Activated effector memory CD4-positive, alpha-beta T cell treated with anti-CD3 and anti-CD28 coated beads, Interleukin-2, amount 50 U/mL, for 16 hours (primary cell): Measurements from ENCODE around the gene ALPP.
A peak's percentile ranks its signal among the peaks of the same experiment; 100 is the strongest.
"Not testable (repeated sequence)": the region's sequence is repeated elsewhere in the genome, so short reads cannot be mapped to it uniquely, and the experiment has no call there.

ENCODE experiments used
- DNase-seq: peaks from one replicate; pipeline ENCODE4 v3.0.0-alpha.2; 2020

ALPP gene

DNA sequence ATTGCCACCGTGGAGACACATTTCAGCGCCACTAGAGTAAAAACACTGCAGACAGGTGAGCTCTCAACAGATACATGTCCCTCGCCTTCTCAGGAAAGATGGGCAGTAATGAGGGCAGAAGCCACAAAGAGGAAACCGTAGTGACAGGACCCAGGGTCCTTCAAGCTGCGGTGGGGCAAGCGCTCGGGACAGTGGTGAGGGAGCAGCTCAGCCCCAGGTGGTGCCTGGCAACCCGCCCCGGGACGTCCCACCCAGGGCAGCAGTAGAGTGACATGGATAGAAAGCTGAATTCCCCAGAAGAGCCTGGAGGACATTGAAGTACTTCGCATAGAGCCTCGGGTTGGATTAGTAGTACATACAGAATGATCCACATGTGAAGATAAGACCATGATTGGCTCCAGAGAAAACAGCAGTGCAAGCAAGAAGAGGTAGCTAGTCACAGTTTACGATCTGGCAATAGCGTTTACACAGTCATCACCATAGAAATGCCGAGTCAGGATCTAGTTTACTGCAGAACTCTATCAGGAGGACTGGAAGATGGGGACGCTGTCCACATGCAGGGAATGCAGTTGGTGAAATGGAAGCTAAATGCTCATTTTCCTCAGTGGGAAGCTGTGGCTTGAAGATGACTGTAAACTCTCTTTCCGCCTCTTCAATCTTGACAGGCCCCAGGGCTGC lies 37.4 kb upstream of the ALPP start:
- peak; percentile 57 for DNase-seq

DNA sequence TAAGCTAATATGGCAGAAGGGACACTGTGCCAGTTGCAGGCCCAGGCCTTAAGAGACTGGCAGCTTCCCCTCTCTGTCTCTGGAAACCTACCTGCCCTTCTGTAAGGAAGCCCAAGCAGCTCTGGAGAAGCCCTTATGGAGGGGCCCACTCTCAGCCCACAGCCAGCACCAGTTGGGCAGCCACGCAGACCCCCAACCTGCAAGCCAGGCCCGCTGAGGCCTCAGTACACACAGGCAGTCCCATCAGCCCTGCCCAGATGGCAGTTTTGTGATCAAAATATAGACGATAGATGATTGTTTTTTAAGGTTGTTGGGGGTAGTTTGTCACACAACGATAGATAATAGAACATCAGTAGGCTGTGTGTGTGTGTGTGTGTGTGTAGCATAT lies 36.8 kb upstream of the ALPP start:
- DNase-seq, result peak; percentile 10

DNA sequence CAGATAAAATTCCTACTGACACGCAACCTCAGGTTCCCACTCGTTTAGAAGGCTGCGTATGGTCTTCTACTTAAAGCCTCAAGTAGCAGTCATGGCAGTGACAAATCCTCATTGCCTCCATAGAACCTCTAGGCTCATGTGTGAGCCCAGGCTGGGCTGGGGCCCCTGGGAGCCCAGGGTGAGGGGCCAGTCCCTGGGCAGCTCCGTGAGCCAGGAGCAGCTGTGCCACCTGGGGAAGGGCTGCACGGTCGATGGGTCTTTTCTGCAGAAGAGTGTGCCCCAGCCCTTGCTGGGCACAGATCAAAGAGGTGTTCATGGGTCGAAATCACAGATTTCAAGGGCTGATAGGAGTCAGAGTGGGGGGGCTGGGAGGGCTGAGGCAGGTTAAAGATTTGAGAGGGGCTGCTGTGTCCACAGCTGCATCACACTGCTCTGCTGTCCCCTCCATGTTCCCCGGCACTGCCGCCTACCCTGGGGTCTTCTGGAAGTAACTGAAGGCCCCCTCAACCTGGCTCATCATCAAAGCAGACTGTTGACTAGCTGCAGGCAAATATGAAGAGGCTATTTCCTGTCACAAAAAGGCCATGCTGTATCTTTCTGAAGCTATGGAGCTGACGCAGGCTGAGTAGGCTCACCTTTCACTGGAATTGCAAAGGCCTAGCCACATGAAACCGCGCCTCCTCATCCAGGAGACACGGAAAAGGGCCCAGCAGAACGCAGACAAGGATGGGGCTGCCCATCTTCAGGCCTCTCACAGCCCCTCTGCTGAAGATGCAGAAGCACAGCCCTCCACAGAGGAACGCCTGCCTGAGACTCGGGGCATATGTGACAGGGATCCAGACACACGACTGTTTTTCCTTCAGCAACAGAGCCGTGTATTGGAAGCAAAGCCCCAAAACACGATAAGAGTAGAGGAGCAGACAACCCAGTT lies 35.7 kb upstream of the ALPP start:
- peak; percentile 58 for DNase-seq

- peak; percentile 30 for DNase-seq
Measured at GRCh38 chr2:232343821-232344220, 34.7 kb upstream of the ALPP start.

DNA sequence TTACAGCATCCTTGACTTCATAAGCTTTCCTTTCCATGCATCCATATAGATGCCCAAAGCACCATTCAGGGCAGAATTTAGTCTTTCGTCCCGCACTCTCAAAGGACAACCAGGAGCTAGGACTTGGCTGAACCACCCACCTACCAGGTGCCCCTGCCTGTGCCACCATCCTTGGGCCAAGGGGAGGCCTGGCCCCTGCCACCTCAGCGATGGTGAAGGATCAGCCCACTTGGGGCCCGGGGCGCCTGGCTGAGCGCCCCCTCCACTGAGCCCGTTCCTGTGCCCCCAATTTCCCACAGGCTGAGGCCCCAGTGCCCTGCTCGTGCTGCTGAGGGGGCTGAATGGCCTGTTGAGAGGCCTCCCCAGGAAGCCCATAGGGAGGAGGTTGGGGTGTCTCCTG lies 33.3 kb upstream of the ALPP start:
- DNase-seq, result peak; percentile 41

DNA sequence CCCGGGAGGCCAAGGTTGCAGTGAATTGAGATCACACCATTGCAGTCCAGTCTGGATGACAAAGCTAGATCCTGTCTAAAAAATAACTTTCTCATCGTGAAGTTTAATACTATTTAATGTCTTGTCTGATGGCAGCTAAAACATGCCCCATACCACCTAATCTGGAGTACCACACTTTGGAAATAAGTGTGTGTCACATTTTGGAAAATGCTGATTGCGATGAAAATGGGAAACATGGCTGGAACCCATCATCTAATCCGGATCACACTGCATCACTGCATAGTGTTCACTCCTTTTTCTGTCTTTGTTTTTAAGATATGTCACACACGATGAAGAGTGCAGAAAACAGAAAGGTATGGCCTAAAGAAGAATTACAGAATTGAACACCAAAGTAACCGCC lies 31.2 kb upstream of the ALPP start:
- DNase-seq, result no peak

DNA sequence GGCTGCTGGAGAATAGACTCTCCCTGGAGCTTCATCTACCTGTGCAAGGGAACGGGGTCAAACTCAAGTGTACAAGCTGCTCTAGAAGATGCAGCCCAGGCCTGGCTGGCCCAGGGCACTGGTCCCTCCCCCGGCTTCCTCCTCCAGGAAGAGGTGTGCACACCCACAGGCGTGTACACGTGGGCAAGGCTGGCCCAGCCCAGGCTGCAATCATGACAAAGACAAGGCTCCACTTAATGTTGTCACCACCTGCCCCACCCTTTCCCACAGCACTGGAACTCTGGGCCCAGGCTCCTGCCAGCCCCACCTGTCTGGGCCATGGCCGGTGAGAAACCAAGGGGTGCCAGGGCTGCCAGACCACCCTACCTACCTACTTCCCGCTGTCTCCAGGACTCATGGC lies 29.6 kb upstream of the ALPP start:
- peak; percentile 58 for DNase-seq

GRCh38 chr2:232349546-232349945 lies 29.0 kb upstream of the ALPP start:
- peak; percentile 54 for DNase-seq

- DNase-seq, result peak; percentile 48
Measured at GRCh38 chr2:232349946-232350635, 28.5 kb upstream of the ALPP start.

DNA sequence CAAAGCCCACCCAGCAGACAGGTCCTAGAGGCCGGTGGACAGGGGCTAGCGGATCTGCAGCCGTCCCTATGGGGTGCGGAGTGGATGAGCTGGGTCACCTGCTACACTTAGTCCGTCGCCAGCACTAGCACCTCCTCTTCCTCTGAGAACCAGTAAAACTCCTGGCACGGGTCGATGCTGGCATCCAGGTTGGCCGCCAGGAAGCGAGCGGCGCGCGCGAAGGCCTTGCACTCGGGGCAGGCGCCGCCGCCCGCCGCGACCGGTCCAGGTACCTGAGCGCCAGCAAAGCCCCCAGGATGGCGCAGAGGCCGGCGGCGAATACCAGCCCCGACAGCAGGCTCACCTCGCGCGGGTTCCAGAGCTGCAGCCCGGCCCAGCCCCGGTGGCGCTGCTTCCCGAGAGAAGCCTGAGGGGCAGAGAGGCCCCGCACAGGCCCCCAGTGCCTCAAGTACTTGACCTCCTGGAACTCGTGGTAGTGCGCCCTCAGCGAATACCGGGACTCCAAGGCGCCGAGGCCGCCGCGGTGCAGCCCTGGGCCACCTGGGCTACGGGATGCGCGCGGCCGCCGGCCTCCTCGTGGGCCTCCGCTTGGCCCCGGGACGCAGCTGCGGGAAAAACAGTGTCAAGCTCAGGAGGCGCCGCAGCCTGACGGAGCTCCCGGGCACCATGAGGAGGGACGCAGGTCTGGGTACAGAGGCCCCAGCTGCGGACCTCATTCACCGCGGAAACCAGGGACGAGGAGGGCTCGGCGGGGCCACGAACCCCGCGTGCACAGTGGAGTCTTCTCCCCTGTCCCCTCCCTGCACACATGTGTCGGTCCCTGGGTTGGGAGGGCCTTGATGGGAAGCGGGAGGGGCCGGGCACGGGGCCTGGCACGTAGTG lies 27.5 kb upstream of the ALPP start:
- DNase-seq, result peak; percentile 60

DNA sequence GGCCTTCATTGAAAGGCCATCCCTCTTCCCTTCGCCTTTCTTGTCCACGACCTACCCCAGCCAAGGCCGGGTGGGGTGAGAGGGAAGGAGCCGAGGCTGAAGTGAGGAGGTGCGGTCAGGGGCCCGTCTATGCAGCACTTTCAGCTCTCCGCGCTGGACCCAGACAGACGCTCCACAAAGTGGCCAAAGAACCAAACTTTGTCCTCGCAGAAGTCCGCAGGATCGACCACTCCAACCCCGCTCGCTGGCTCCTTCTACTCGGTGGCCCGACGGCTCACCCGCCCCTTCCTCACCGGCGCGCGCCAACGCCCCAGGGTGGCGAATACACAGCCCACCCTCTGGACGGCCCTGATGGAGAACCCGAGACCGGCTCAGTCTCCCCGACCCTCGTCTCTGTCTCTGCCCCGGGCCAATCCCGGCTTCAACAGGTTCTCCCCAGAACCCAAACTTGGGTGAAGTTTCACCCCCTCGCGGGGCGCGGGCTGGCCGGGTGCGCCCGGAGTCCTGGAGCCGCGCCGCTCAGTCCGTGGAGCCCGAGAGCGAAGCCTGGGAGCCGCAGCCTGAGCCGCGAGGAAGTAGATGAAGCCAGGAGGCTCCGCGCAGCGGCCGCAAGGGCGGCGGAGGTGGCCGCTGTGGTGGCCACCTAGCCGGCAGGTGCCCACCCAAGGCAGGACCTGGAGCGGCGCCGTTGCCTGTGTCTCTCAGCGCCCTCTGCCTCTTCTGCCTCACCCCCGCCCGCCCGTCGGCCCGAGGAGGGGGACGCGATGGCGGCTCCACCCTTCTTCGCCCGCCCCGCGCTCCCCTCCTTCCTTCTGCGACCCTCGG lies 26.7 kb upstream of the ALPP start:
- peak; percentile 36 for DNase-seq

DNA sequence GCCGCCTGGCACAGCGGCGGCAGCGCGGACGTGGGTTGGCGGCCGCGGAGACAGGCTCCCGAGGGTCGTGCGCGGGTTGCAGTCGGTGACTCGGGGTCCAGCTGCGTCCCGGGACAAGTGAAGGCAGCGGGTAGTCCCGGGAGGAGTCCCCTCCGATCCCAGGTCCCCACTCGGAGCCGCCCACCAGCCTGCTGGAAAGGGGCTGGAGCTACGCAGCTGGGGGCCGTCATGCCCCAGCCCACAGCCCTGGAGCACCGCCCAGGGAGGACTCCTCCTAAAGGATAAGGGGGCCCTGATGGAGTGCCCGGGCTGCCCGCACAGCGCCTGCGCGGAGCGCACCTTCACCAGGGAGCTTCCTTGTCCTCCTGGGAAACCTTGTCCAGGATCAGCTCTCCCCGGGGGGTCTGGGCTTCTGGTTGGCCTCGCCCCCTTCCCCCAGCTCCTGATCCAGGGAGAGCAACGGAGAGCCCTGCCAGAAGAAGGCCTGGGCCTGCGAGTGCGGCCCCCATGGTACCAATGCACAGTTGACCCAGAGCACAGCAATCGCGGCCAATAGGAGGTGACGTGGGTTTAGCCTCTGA lies 25.9 kb upstream of the ALPP start:
- DNase-seq, result peak; percentile 48

DNA sequence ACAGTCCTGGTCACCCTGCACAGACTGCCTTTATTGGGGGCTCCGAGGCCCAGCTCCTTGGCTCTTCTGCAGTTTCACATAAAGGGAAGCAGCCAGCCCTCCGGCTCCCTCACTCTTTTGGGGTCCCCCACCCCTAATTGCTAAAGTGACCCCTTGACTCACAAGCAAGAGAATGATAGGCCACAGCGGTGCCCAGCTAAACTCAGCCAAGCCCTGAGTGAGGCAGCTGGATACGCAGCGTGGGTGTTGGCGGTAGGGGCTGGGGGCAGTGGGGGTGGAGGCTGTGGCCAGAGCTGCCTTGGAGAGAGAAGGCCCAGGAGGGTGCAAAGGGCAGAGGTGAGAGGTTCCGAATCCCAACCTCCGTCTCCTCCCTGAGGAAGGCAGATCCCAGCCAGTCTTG lies 25.5 kb upstream of the ALPP start:
- peak; percentile 54 for DNase-seq

- DNase-seq, result peak; percentile 8
Measured at GRCh38 chr2:232353660-232354059, 24.9 kb upstream of the ALPP start.

- peak; percentile 47 for DNase-seq
Measured at GRCh38 chr2:232354069-232354468, 24.5 kb upstream of the ALPP start.

- no peak for DNase-seq
Measured at GRCh38 chr2:232361646-232362045, 16.9 kb upstream of the ALPP start.

- no peak for DNase-seq
Measured at GRCh38 chr2:232362174-232362900, 16.2 kb upstream of the ALPP start.

GRCh38 chr2:232363064-232363783 lies 15.3 kb upstream of the ALPP start:
- DNase-seq, result not testable (repeated sequence)

DNA sequence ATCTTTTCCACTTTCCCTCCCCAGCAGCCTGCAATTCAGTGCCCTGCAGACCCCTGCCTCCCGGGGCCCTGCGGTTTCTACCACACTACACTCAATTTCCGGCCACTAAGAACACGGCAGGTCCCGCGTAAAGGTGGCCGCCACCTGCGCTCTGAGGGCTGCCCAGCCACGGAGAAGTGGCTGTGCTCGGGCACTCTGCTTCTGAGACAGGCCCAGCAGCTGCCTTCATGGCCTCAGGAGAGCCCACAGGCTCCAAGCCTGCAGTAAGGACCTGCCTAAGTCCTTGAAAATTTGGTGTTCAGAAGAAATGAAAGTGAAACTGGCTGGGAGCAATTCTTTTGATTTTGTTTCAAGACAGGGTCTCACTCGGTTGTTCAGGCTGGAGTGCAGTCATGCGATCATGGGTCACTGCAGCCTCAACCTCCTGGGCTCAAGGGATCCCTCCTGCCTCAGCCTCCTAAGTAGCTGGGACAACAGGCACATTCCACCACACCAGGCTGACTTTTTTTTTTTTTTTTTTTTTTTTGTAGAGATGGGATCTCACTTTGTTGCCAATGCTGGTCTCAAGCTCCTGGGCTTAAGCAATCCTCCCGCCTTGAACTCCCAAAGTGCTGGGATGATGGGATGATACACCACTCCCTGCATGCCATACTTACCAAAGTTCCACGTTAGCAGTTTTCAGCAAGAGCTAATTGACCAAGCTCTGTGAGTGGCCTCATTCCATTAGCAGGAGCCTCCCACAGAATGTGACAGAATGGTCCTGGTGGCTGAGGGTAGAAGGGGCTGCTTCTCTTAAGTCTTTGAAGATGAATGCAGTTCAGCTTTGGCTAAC lies 14.6 kb upstream of the ALPP start:
- no peak for DNase-seq
